Panc1 (cell line): ENCODE results near the gene CACNA2D3.

Experiments
- CTCF ChIP-seq: fragments of 450-650 bp; IDR thresholded peaks from 2 replicates; pipeline ENCODE4 v1.5.1; 2017; ENCODE audit warnings: mild to moderate bottlenecking
- POLR2AphosphoS5 ChIP-seq: IDR thresholded peaks from 2 replicates; pipeline ENCODE4 v1.6.1; 2012; ENCODE audit warnings: mild to moderate bottlenecking, low read depth, low read length, moderate library complexity
- REST ChIP-seq, 2 experiments: IDR thresholded peaks; 2 replicates each; pipeline ENCODE4 v1.6.1; 2011 to 2012; ENCODE audit warnings: low read depth in 2 of 2, control low read depth in 1 of 2, low read length in 1 of 2, mild to moderate bottlenecking in 1 of 2, moderate library complexity in 1 of 2; ENCODE audit not compliant: insufficient read depth in 1 of 2
- SIN3A ChIP-seq: IDR thresholded peaks from 2 replicates; pipeline ENCODE4 v1.6.1; 2012; ENCODE audit warnings: low read depth, mild to moderate bottlenecking, low read length, moderate library complexity, borderline replicate concordance; ENCODE audit not compliant: insufficient read depth
- TCF7L2 ChIP-seq: IDR thresholded peaks from 2 replicates; pipeline ENCODE4 v1.6.1; 2011; ENCODE audit warnings: mild to moderate bottlenecking, low read depth, low read length, inconsistent platforms

GRCh38 chr3:54827056-54827687, 704.8 kb downstream of the CACNA2D3 start:
- TF ChIP-seq TCF7L2 (no peak), CTCF (no peak), POLR2AphosphoS5 (no peak), REST (IDR thresholded peaks at IDR 0.05; ENCODE audit: insufficient read depth in 1 of 2, low read depth in 2 of 2, low read length in 1 of 2) (no peak), SIN3A (no peak)
